HG02884 (cell line): Measurements from ENCODE around the gene CRHR1.
"Not testable (repeated sequence)": the region's sequence is repeated elsewhere in the genome, so short reads cannot be mapped to it uniquely, and the experiment has no call there.

Experiments
- ATAC-seq: cut with Tn5 transposase; IDR thresholded peaks from one replicate; pipeline ENCODE4 v1.9.1; 2021; ENCODE audit warnings: mild to moderate bottlenecking, moderate library complexity; ENCODE audit not compliant: unreplicated experiment

Gene CRHR1

DNA sequence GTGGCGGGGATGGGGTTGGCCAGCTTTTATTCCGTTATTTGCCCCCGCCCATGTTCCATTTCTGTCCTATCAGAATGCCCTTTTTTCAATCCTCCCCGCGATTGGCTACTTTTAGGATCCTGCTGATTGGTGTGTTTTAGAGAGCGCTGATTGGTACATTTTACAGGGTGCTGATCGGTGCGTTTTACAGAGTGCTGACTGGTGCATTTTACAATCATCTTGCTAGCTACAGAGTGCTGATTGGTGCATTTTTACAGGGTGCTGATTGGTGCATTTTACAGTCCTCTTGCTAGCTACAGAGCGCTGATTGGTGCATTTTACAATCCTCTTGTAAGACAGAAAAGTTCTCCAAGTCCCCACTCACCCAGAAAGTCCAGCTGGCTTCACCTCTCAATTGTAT is 78.0 kb downstream of the CRHR1 start:
- not testable (repeated sequence) for ATAC-seq

DNA sequence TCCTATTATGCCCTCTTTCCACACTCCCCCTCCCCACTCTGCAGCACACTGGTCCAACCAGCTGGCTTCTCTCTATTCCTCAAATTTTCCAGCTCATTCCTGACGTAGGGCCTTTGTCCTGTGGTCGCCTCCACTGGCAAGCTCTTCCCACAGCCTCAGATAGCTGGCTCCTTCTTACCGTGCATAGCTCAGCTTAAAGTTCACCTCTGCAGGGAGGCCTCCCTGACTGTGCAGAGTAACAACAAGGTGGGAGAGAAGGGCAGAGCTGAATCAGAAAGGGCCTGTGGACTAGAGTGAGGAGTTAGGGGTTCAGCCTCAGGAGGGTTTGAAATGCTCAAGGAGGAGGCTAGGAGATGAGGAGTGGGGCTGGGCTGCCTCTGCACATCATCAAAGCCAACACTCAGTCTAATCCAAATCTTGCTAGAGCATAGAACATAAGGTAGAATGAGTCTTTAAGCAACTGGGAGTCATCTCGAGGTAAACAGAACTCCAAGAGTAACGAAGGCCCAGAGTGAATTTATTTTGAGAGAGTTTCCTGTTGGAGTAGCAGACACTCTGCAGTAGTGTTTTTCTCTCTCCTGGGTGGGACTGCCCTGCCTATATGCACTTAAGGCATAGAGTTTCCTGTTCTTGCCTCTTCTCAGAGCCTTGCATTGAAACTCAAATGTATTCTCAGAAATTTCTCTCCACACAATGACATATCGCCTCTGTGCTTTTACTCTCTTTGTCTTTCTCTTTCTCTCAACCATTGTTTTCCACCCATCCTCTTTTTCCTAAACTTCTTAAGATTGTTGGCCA is 79.9 kb downstream of the CRHR1 start:
- no peak for ATAC-seq

DNA sequence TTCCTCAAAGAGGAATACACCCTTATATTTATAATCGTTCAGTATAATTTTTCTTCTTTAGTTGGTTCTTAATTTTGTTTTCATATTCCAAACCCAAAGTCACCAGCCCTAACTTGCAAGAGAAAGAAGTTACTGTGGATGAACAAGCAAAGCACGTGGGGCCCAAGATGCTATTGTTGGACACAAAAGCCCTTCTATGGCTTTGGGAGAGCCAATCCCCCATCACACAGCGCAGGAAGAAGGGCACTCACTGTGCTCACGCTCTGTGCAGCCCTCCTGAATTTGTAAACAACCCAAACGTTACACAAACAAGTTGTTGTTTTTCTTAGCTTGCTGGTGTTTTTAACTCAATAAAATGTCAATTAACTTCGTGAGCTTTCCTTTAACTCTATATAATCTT is 83.1 kb downstream of the CRHR1 start:
- ATAC-seq, result no peak

DNA sequence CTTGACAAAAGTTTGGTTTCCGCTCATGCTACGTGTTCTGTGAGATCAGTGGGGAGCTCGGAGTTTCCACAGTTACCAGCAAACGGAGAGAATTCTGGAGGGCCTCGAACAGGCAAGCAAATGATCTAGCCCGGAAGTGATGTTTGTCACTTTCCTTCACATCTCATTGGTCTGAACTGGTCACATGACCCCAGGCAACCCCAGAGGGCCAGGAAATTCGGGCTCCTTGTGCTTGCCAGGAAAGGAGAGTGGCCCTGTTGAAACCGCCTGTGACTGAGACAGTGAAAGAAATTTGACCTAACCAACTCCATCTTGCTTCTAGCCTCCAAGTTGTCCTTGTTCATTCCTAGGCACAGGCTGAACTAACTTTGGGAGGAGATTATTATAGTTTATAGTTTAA is 83.6 kb downstream of the CRHR1 start:
- no peak for ATAC-seq

DNA sequence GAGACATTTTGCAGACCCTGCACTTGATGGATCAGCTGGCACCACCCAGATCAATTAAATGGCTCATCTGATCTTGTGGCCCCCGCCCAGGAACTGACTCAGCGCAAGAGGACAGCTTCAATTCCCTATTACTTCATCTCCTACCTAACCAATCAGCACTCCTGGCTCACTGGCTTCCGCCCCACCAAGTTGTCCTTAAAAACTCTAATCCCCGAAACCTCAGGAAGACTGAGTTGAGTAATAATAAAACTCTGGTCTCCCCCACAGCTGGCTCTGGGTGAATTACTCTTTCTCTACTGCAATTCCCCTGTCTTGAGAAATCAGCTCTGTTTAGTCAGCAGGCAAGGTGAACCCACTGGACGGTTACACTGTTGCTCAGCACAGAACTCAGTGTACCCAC is 84.2 kb downstream of the CRHR1 start:
- no peak for ATAC-seq

DNA sequence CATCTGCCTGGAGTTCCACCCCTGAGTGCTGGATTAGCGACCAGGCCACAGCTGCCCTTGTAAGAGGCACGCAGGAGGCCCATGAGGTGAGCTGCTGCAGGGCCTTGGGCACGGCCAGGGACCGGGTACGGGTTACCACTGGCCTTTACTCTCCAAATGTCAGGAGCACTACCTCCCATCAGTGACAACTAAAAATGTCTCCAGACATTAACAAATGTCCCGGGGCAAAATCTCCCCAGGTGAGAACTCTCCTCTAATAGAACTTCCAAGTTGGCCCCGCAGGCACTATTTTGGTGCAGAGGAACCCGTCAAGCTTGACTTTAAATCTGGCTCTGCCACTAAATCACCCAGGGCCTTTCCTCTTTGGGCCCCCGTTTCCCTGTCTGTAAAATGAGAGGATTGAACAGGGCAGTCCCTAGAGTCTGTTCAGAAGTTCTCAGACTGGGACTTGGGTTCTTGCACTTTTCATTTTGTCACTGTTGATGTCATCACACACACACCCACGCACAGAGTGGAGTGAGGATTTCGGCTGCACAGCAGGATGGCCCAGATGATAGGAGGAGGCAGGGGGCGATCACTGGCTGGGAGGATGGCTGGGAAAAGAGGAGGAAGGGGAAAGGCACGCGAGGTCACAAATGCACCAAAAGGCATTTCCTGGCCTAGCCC is 85.7 kb downstream of the CRHR1 start:
- no peak for ATAC-seq

DNA sequence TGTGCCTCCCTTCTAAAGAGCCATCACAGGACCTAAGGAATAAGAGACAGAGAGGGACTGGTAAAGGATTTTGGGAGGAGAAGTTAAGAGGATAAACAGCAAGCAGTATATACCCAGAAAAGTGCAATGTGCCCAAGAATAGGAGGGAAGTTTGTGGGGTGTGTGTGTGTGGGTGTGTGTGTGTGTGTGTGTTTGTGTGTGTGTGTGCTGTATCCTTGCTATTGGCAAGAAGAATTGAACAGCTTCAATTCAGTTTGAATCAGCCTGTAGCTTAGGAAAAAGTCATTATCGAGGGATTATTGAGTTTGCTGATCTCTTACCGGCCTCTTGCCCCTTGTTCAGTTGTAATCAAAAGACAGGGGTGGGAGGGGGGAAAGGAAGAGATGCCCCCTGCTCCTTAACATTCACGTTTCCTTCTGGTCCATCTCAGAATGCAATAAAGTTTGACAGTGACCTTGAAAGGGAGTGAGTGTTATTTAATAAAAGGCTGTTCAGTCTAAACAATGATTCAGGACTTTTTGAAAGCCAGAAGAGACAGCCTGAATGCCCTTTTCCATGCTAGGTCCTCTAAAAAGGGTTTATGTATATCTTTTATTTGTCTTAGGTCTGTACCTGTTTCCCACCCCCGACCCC is 86.3 kb downstream of the CRHR1 start:
- ATAC-seq, result no peak

DNA sequence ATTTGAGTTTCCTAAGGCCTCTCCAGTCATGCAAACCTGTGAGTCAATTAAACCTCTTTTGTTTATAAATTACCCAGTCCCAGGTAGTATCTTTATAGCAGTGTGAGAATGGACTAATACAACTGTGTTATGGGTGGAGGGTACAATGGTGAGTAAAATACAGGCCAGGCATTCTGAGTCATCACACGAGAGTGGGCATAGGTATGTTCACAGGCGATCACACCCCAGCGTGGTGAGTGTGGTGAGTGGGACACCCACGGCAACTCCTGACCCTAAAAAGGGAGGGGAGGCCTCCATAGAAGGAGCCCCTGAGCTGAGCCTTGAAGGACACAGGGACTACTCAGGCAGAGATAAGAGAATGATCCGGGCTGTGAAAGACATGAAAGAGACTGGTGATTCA is 87.6 kb downstream of the CRHR1 start:
- ATAC-seq, result no peak

DNA sequence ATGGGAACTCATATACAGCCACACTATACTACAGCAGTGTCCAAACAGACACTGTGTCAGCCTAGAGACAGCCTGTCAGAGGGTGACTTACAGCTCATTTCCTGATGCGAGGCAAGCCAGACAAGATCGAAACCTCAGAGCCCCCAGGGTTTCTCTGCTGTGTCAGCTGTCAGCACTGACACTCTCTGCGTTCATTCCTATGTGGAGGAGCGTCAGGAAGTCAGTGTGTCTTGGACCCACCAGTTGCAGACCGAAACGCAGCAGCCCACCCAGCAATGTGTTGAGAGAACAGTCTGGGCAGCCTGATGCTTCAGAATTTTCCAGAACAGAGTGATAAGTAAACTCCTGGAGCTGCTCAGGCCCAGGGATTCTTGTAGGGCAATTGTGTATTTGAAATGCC is 89.6 kb downstream of the CRHR1 start:
- no peak for ATAC-seq

DNA sequence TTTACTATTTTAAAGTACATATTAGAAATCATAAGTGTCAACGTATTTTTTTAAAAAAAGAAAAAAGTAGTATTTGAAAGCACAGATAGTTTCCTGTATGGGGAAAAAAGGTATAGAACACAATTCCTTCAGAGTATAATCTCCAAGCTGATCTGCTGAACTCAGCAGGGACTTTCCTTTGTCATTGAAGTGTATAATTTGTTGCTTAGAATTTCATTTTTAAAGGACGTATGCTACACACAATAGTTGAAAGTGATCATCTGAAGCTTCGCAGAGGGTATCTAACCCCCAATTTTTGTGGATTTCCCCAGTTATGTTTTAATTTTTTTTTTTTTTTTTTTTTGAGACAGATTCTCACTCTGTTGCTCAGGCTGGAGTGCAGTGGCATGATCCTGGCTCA is 90.0 kb downstream of the CRHR1 start:
- no peak for ATAC-seq

DNA sequence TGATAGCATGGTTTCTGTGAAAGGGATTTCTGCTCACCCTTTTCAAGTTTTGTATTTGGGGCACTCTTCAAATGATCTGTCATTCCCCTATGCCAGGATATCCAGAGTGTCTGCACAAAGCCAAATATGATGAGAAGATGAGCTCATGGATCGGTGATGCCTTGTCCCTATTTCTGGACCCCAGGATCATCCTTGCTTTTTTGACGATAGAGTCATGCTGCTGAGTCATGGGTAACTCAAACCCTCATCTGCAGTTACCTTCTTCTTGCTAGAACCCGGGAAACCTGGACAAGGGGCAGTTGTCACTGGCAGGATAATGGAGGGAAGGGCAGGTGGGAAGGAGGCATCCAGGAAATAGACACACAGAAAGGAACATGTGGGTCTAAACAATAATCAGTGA is 92.4 kb downstream of the CRHR1 start:
- ATAC-seq, result no peak

DNA sequence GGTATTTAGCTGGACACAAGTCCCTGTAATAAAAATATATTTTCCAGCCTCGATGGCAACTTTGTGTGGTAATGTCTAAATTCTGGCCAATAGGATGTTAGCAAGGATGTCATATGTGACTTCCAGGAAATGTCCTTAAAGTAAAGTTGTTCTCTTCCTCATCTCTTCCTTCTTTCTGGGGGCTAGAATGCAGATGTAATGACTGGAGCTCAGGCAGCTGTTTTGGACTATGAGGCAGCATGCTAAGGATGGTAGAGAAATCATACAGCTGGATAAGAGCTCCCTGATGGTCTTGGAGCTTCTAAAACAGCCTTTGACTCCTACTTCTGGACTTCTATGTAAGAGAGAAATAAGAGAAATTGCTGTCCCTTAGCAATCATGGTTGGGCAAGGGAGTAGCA is 93.3 kb downstream of the CRHR1 start:
- no peak for ATAC-seq

DNA sequence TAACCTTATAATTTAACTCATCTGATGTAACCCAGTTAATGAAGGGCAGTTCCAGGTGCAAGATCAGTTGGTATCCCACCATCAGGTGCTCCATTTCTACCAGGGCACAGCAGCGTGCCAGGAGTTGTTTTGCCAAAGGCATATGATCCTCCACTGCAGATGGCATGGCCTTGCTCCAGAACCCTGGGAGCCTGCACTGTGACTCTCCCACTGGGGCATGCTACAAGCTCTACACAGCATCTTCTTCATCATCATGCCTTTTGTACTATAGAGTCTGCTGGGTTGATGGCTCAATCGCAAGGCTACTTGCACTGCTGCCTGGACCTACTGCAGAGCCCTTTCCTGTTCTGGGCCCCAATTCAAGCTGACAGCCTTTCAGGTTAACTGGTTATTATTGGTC is 98.9 kb downstream of the CRHR1 start:
- no peak for ATAC-seq
